ENCODE results near the gene SDK1. TPM values are rescaled to one million over a fixed set of nuclear protein-coding genes. Genes with fewer than 3 reads are reported as not detected.
A peak's percentile ranks its signal among the peaks of the same experiment; 100 is the strongest.

SDK1 gene
- total RNA-seq, 1 donor from 2014 or later = 10.9 TPM

- no peaks in the 10 kb centered on the region for H3K4me1 Mint-ChIP-seq (ENCODE audit: low read depth)
- no peak for DNase-seq (ENCODE audit: low spot score)
- no peak overlapping the region for H3K27ac Mint-ChIP-seq (ENCODE audit: unreplicated experiment)
- TF ChIP-seq CTCF (IDR thresholded peaks at IDR 0.05) = no peak
- H3K36me3 Mint-ChIP-seq (ENCODE audit: low read depth) = peaks cover 4% of the 10 kb centered on the region
- no peaks in the 10 kb centered on the region for H3K9me3 Mint-ChIP-seq (ENCODE audit: low read depth)
- no peak overlapping the region for H3K4me3 Mint-ChIP-seq (ENCODE audit: unreplicated experiment)
- H3K27me3 Mint-ChIP-seq (ENCODE audit: low read depth) = no peaks in the 10 kb centered on the region
Measured at GRCh38 chr7:3655635-3656034, 354.6 kb downstream of the SDK1 start.

GRCh38 chr7:3657206-3657605, 356.2 kb downstream of the SDK1 start:
- no peak for DNase-seq (ENCODE audit: low spot score)
- Mint-ChIP-seq H3K36me3 (ENCODE audit: low read depth) (peaks cover 4% of the 10 kb centered on the region), H3K27me3 (ENCODE audit: low read depth) (no peaks in the 10 kb centered on the region), H3K9me3 (ENCODE audit: low read depth) (no peaks in the 10 kb centered on the region), H3K4me3 (ENCODE audit: unreplicated experiment) (no peak overlapping the region), H3K27ac (ENCODE audit: unreplicated experiment) (no peak overlapping the region), H3K4me1 (ENCODE audit: low read depth) (no peaks in the 10 kb centered on the region)
- no peak for TF ChIP-seq CTCF (IDR thresholded peaks at IDR 0.05)

- Mint-ChIP-seq H3K36me3 (ENCODE audit: low read depth) (no peaks in the 10 kb centered on the region), H3K27ac (ENCODE audit: unreplicated experiment) (no peak overlapping the region), H3K4me1 (ENCODE audit: low read depth) (peaks cover 4% of the 10 kb centered on the region), H3K27me3 (ENCODE audit: low read depth) (no peaks in the 10 kb centered on the region), H3K4me3 (ENCODE audit: unreplicated experiment) (no peak overlapping the region), H3K9me3 (ENCODE audit: low read depth) (no peaks in the 10 kb centered on the region)
- no peak for DNase-seq (ENCODE audit: low spot score)
- TF ChIP-seq CTCF (IDR thresholded peaks at IDR 0.05) = no peak
Measured at GRCh38 chr7:3668743-3669142, 367.7 kb downstream of the SDK1 start.

- H3K9me3 Mint-ChIP-seq (ENCODE audit: low read depth) = no peaks in the 10 kb centered on the region
- no peak for TF ChIP-seq CTCF (IDR thresholded peaks at IDR 0.05)
- no peaks in the 10 kb centered on the region for H3K36me3 Mint-ChIP-seq (ENCODE audit: low read depth)
- H3K27ac Mint-ChIP-seq (ENCODE audit: unreplicated experiment) = no peak overlapping the region
- H3K27me3 Mint-ChIP-seq (ENCODE audit: low read depth) = no peaks in the 10 kb centered on the region
- H3K4me1 Mint-ChIP-seq (ENCODE audit: low read depth) = no peaks in the 10 kb centered on the region
- DNase-seq (ENCODE audit: low spot score) = no peak
- no peak overlapping the region for H3K4me3 Mint-ChIP-seq (ENCODE audit: unreplicated experiment)
Measured at GRCh38 chr7:3670898-3671297, 369.8 kb downstream of the SDK1 start.

- H3K4me1 Mint-ChIP-seq (ENCODE audit: low read depth) = no peaks in the 10 kb centered on the region
- DNase-seq (ENCODE audit: low spot score) = no peak
- H3K36me3 Mint-ChIP-seq (ENCODE audit: low read depth) = no peaks in the 10 kb centered on the region
- no peaks in the 10 kb centered on the region for H3K27me3 Mint-ChIP-seq (ENCODE audit: low read depth)
- H3K9me3 Mint-ChIP-seq (ENCODE audit: low read depth) = peaks cover 7% of the 10 kb centered on the region
- no peak overlapping the region for H3K4me3 Mint-ChIP-seq (ENCODE audit: unreplicated experiment)
- peak; percentile 65 for TF ChIP-seq CTCF (IDR thresholded peaks at IDR 0.05)
- H3K27ac Mint-ChIP-seq (ENCODE audit: unreplicated experiment) = no peak overlapping the region
Measured at GRCh38 chr7:3673524-3673923, 372.5 kb downstream of the SDK1 start.

Data from chondrocyte (in vitro differentiated cells).